Inferior parietal cortex (tissue), 1 donor: Measurements from ENCODE around the gene LIN7C.
"Not testable (repeated sequence)": the region's sequence is repeated elsewhere in the genome, so short reads cannot be mapped to it uniquely, and the experiment has no call there.

Experiments used
- DNase-seq: peaks from one replicate; pipeline ENCODE4 v3.0.0-alpha.2; 2016; ENCODE audit errors: extremely low spot score

Gene LIN7C

GRCh38 chr11:27470826-27471588 lies 35.6 kb downstream of the LIN7C start:
- no peak for DNase-seq

GRCh38 chr11:27470166-27470565 lies 36.4 kb downstream of the LIN7C start:
- no peak for DNase-seq

DNA sequence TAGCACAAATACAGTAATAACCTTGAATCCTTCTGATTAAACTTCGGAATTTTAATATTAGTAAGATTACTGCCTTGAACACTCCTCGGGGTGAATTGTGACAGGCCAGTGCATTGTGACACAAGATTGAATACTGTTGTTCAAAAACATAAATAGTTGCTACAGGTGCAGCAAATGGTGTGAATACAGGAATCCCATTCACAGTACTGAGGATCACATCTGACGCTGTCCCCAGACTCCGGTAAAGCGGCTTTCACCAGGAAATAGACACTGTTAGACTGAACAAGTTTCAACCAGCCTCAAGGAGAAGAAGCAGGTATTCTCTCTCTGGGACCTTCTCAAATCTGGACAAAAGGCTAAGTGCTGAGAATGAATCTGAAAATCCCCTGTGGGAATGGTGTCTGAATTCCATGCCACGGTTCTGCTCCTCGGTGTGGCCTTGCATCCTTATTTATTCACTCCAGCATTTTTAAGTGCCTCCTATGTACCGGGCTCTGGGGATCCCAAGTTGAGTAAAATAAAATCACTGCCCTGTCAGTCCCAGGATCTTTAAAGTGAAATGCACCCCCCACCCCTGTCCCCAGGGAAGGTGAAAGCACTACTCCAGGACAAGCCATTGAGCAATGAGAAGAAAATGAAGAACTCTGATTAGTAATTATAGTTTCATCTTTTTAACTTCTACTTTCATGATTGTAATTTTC lies 37.4 kb downstream of the LIN7C start:
- no peak for DNase-seq

DNA sequence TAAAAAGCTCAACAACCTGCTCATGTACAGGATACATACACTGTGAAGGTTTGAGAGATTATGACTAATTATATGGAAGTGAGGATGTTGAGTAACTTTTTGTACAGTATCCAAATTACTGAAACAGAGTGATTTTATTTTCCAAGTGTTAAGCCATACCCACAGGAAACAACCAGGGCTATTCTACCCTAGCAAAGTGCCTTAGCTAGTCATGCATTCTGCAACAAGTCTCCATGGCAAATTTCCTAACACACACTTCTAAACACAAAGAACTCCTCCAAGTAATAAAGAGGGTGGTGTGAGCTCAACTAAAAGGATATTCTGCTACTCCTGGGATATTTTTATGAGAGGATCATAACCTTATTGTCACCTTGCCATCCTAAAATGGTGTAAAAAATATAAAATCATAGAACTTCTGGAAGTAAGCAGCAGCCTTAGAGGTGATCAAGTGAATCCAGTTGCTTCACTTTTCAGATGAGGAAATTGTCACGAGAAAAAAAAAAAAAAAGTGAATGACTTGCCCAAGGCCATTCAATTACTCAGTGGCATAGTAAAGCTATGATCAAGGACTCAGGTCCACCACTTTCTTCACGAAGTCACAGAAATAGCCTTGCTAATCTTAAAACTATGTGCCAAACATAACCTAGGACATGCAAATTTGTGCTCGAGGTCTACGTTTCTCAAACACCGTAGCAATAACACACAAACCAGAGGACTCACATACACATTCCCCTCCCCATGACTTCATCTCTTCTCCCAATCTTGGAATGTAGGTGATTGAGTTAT lies 38.2 kb downstream of the LIN7C start:
- DNase-seq: no peak

DNA sequence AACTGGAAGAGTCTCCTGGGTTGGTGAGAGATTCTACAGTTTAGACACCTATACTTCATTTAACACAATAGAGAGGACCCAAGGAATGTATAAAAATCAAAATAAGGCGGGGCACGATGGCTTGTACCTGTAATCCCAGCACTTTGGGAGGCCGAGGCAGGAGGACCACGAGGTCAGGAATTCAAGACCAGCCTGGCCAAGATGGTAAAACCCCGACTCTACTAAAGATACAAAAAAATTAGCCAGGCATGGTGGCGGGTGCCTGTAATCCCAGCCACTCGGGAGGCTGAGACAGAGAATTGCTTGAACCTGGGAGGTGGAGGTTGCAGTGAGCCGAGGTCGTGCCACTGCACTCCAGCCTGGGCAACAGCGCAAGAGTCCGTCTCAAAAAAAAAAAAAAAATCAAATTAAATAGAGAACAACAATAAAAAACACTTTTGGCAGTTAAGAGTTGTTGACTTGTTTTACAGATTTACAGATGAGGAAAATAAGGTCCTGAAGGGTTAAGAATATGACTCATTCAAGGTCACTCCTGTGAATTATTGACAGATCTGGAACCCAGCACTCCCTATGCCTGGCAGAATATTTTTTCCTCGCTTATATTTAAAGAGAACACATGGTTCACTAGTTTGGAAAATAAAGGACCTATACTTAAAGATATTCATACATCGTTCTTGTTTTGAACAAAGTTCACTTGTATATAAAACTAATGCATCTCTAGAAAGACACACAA lies 39.2 kb downstream of the LIN7C start:
- no peak for DNase-seq

DNA sequence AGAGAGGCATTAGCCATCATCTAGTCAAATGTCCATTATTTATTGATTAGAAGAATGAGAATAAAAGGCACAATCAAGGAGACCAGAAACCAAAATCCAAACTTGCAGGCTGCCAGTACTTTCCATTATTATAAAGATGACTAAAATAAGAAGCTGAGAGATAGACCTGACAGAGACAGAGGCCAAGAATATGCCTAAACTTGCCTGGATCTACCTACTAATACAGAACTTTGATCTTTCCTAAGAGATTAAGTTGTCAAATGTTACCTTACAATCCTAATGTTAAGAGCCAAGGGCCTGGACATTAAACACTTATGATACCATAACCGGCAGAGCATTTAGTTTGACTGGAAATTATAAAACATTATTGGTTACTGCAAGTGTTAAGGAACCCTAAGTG lies 40.2 kb downstream of the LIN7C start:
- no peak for DNase-seq

GRCh38 chr11:27465629-27466028 lies 40.9 kb downstream of the LIN7C start:
- DNase-seq: no peak

- DNase-seq: no peak
Observed at GRCh38 chr11:27464909-27465308, 41.7 kb downstream of the LIN7C start.

- DNase-seq: no peak
Observed at GRCh38 chr11:27464289-27464696, 42.3 kb downstream of the LIN7C start.

- DNase-seq: no peak
Observed at GRCh38 chr11:27462543-27462942, 44.0 kb downstream of the LIN7C start.

DNA sequence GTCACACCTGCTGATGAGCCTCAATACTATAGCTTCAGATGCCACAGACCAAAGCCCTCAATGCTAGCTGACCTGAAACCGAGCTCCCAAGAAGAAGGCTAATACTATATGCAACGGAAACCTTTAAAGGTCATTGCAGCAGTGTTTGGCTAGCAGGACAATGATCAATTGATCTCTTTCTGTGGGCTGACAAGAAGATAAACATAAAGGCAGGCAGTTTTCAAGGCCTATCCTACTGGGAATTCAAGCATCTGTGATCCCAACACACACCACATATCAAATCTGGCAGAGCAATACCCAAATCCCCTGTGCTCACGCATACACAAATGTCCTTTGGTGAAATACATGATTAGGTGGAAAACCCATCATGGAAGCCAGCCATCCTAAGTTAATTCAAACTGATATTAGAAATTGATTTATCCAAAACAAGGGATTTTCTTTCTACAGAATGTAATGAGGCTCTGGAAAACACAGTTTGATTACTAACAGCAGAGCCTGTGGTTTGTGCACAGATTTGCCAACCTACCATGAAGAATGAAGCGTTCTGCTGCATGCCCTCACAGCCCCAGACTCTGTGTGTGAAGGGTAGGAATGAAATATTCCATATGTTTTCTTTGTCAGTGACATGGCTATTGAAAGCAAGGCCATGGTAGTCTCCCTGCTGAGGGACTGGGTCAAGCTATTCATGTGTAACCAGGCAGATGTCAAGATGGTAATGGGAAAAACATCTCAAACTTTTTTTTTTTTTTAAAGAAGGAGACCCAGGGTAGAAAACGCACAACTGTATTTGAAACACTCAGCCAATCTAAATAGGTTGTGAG lies 46.2 kb downstream of the LIN7C start:
- DNase-seq: no peak

- DNase-seq: no peak
Observed at GRCh38 chr11:27459191-27459590, 47.4 kb downstream of the LIN7C start.

DNA sequence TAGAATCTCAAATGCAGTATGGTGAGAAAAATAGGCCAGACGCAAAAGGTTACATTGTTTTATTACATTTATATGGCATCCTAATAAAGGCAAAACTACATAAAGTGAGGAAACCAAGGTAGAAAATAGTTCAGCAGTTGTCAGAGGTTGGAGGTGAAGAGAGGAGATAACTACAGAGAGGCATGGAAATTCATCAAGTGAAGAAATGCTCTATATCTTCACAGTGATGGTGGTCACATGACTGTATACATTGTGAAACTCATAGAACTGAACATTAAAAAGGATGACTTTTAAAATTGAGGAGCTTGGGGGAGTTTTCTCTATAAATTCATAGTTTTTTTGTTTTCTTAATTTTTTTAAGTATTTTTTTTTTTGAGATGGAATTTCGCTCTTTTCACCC lies 48.4 kb downstream of the LIN7C start:
- DNase-seq: no peak

GRCh38 chr11:27456795-27457329 lies 49.7 kb downstream of the LIN7C start:
- DNase-seq: no peak

- no peak for DNase-seq
Observed at GRCh38 chr11:27456140-27456794, 50.3 kb downstream of the LIN7C start.

- DNase-seq: no peak
Observed at GRCh38 chr11:27455667-27456066, 50.9 kb downstream of the LIN7C start.

DNA sequence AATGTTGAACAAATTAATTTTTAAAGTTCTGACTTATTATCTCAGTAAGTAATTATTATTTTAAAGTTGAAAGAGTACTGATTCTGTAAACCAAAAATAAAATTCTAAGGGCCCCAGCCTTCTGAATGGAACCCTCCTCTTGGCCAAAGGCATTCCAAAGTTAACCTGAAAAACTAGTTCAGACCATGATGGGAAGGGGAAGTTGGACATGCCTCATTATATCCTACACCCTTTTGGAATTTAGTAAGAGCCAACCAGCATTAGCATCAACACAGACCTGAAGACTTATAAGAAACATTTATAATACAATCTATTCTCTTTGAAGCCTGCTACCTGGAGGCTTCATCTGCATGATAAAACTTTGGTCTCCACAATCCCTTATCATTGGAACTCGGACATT lies 52.9 kb downstream of the LIN7C start:
- DNase-seq: no peak

- no peak for DNase-seq
Observed at GRCh38 chr11:27452147-27452546, 54.4 kb downstream of the LIN7C start.

GRCh38 chr11:27451244-27451965 lies 55.2 kb downstream of the LIN7C start:
- DNase-seq: no peak

- DNase-seq: not testable (repeated sequence)
Observed at GRCh38 chr11:27448184-27448540, 58.4 kb downstream of the LIN7C start.
